GM19043 (cell line): ENCODE data around the gene DVL1.

Experiments used
- ATAC-seq: cut with Tn5 transposase; IDR thresholded peaks from one replicate; pipeline ENCODE4 v1.9.1; 2021; ENCODE audit warnings: low read depth; ENCODE audit not compliant: unreplicated experiment

DVL1 gene

DNA sequence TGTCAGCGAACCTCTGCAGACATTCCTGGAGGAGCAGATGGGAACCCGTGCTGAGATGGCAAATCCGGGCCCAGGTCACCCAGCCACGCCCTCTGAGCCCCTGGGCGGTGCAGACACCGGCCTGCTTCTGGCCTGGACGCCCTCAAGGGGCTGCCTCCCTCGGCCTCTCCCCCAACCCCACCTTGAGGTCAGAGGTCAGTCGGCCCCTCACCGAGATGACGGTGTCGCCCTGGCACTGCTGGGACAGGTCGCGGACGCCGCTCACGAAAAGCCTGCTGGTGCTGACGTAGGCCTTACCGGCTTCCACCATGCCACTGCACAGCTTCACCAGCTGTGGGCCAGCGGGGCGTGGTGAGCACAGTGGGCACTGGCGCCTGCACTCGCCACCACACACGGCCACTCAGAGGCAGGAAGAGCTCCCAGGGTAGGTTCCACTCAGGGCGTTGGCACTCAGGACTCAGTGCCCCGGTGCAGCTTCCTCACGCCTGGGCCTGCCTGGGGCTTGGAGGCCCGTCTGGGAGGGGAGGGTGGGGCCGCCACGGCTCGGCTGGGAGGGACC lies 46.2 kb downstream of the DVL1 start:
- ATAC-seq: no peak

DNA sequence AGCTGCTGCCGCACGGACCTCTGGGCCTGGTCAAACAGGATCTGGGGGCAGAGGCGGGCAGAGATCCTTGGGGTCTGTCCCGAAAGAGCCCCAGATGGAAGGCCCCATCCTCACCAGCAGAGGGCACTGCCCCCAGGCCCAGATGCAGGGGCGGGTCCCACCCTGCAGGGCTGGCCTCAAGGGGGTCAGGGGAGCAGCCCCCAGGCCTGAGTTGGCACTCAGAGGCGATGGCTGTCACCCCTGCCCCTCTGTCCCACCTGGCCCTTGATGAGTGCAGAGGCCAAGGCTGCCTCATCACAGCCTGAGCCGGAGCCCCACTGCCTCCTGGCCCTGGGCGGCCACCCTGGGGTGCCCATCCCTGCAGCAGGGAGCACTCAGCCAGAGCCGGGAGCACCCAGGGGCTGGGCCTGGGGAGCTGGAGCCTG lies 47.2 kb downstream of the DVL1 start:
- no peak for ATAC-seq

- no peak for ATAC-seq
Measured at GRCh38 chr1:1300352-1300739, 48.9 kb downstream of the DVL1 start.

DNA sequence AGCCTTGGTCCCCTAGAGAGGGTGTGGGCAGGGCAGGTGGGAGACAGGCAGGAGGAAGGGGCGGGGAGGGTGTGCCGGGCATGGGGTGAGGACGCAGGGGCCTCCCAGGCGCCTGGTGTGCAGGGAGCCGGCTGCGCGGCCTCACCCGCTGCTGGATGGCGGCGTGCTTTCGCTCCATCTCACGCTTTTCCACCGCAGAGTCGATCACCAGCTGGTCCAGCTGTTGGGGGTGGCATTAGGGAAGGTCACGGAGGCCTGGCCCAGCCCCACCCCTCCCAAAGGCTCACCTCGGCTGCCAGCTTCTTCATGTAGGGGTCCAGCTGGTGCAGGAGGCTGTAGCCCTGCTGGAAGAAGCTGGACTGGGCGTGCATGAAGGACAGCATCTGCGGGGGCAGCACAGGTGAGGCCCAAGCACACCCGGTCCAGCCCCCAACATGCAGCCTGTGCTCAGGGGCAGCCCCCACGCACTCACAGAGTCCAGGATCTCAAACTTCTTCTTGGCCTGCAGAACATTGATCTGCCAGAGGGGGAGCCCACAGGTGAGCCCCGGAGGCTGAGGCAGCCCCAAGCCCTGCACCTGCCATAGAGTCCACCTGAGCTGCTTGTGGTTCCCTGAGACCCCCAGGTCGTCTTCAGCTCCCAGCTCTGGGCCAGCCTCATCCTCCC lies 49.4 kb downstream of the DVL1 start:
- no peak for ATAC-seq

GRCh38 chr1:1298861-1299685 lies 50.1 kb downstream of the DVL1 start:
- ATAC-seq: no peak

DNA sequence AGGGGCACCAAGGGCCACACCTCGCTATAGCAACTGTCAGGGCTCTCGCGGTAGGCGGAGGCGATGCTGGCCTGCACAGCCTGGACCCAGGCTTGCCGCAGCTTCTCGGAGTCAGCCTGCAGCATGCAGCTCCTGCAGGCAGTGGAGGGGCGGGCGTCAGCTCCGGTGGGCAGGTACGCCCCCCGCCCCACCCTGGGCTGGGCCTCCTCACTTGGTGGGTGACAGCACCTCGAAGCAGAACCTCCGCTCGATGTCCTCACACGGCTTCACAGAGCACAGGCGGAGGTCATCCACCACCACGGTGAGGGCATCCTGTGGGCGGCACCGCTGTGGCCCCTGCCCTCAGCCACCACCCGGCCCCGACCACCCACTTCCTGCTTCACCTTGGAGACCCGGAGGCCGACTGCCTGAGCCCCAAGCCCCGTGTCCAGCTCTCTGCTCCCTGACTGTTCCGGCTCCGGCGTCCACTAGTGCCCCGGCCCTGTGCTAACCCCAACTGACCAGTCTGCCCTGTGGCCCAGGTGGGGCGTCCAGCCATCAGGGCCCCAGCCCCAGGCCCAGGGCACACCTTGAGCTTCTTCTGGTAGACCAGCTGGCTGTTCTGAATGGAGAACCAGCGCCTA lies 51.3 kb downstream of the DVL1 start:
- no peak for ATAC-seq

GRCh38 chr1:1296070-1297061 lies 52.9 kb downstream of the DVL1 start:
- no peak for ATAC-seq

GRCh38 chr1:1295154-1295923 lies 53.9 kb downstream of the DVL1 start:
- no peak for ATAC-seq

DNA sequence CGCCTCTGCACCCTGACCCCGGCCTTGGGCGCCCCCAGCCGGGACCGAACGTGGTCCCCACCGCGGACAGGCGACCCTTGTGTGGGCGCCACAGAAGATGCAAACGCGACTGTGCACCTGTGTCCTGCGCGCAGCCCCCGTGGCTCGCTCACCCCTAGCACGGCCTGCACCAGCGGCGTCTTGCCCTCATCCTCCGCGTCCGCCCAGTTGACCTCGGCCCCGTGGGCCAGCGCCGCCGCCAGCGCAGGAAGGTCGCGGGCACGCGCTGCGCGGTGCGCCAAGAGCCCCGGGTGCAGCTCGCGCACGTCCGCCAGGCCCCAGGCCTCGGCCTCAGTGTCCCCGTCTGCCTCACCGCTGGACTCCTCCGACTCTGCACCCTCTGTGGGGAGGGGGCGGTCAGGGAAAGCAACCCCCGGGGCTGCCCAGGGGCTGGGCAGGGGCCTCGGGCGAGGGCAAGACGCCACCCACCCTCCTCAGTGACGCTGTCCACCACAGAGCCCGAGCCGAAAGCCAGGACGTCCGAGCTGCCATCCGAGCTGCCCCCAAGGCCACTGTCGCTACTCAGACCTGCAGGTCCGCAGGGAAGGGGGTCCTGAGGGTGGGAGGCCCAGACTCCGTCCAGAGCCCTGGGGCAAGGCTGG lies 54.8 kb downstream of the DVL1 start:
- no peak for ATAC-seq

DNA sequence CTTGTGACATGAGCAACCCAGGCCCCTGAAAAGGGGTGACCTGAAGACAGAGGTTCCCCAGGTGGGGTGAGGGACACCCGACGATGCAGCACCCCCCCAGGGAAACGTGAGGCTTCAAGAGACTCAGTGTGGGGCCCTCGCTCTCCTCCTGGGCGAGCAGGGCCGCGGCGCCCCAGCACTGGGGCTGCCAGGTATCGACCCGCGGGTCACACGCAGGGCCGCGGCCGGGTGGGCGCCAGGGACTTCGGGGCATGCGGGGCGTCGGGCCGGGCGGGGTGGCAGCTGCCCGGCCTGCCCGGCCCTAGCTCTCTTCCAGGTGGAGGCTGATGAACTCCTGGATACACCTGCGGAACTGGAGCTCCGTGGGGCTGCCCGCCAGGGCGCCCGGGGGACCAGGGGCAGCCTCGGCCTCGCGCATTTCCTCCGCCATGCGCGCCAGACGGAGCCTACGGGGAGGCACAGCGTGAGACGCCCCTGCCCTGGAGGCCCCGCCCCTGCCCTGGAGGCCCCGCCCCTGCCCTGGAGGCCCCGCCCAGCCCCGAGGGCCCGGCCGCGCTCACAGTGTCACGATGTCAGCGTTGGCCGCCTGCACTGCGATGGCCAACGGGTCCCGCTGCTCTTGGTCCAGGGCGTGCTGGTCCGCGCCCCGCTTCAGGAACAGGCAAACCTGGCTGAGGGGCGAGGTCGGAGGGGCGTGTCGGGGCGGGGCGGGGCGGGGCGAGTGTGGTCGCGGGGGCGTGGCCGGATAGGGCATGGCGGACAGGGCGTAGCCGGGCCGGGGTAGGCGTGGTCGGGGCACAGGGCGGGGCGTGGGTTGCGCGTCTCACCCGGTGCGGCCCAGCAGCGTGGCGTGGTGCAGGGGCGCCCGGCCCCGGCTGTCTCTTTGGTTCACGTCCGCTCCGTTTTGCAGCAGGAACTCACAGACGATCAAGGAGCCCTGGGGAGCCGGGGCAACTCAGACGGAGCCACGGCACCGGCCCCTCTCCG lies 55.7 kb downstream of the DVL1 start:
- no peak for ATAC-seq

- no peak for ATAC-seq
Measured at GRCh38 chr1:1292851-1293250, 56.4 kb downstream of the DVL1 start.

DNA sequence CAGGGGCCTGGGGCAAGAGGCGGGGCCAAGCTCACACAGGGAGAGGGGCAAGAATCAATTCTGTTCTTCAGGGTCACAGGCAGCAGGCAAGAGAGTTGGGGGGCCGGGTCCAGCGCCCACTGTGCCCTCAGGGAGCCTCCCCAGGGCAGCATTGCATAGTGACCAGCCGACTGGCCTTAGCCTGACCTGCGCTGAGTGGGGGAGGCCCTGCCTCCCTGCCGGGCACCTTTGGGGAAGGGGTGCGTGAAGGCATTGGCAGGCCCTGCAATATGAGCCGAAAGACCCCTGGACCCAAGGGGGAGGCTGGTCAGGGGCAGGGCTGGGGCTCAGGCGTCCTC lies 56.8 kb downstream of the DVL1 start:
- no peak for ATAC-seq

DNA sequence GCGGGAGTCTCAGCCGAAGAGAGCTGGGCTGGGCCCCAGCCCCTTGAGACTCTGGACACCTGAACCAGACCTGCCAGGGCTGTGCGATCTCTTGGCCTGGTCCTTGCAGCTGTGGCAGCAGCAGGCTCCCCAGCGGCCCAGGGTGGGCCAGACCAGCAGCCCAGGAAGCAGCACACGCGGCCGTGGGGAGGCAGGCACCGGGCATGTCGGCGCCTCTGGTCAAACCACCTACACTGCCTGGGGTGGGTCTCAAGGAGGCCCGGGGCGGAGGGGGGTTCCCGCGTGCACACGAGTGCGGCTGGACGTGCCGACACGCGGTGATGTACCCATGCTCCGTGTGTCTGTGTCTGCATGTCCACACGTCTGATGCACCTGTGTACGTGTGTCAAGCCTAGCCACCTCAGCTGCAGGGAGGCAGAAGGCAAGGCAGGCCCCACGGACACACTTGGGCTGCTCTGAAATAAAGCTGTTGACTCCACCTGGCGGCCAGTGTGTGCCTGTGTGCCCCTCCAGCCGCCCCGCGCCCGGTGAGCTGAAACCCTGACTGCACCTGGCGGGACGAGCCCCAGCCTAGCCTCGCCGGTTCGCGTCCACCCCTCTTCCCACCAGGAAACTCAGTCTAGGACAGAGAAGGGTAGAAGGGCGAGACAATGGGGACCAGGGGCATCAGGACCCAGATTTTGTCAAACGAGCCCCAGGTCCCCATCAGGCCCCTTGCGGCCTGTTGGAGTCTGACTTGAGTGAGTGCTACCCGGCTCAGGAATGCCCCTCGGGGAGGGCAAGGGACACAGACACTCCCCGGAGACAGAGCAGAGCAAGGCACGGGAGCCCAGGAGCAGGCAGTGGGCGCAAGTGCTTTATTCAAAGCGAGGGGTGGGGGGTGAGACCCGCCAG lies 57.4 kb downstream of the DVL1 start:
- no peak for ATAC-seq

DNA sequence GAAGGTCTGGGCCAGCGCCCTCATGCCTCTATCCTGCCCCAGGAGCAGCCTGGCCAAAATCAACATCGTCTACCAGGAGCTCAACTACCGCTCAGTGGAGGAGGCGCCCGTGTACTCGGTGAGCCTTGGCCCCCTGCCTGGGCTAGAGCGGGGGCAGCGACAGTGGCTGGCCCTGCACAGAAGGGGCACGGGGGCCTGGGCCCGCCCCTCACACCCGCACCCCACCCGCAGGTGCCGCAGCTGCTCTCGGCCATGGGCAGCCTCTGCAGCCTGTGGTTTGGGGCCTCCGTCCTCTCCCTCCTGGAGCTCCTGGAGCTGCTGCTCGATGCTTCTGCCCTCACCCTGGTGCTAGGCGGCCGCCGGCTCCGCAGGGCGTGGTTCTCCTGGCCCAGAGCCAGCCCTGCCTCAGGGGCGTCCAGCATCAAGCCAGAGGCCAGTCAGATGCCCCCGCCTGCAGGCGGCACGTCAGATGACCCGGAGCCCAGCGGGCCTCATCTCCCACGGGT lies 58.1 kb downstream of the DVL1 start:
- no peak for ATAC-seq

- no peak for ATAC-seq
Measured at GRCh38 chr1:1290238-1290731, 58.9 kb downstream of the DVL1 start.

DNA sequence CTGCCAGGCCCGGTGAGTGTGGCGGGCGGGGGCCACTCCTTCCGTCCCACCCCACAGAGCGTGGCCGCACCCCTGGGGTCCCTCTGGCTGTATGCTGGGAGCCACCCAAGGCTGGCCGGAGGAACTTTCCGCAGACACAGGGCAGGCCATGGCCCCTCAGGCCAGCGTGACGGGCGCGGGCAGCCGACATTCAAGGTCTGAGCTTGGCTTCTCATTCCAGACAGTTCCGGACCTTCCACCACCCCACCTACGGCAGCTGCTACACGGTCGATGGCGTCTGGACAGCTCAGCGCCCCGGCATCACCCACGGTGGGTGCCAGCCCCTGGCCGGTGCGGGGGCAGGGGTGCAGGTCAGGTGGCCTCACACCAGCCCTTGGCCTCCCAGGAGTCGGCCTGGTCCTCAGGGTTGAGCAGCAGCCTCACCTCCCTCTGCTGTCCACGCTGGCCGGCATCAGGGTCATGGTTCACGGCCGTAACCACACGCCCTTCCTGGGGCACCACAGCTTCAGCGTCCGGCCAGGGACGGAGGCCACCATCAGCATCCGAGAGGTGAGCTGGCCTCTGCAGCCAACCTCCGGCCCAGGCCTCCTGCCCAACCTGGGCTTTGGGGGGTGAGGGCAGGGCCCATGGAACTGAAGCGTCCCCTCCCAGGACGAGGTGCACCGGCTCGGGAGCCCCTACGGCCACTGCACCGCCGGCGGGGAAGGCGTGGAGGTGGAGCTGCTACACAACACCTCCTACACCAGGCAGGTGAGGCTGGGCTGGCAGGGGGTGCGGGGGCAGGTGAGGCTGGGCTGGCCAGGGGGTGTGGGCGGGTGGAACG lies 61.7 kb downstream of the DVL1 start:
- no peak for ATAC-seq
